Stimulated activated CD8-positive, alpha-beta memory T cell treated with anti-CD3 and anti-CD28 coated beads, Interleukin-2, amount 100 ng/mL, for 48 hours (primary cell): ENCODE results near the gene VARS1.
"Not testable (repeated sequence)": the region's sequence is repeated elsewhere in the genome, so short reads cannot be mapped to it uniquely, and the experiment has no call there.

Source experiments
- DNase-seq, 2 donors: peaks; one replicate each; pipeline ENCODE4 v3.0.0-alpha.2; 2020; ENCODE audit warnings: low read depth in 2 of 2

Gene VARS1

GRCh38 chr6:31822036-31822821, 26.7 kb upstream of the VARS1 start:
- peak; percentile 43 to 45 for DNase-seq

GRCh38 chr6:31821301-31822035, 25.9 kb upstream of the VARS1 start:
- peak; percentile 65 to 71 for DNase-seq

GRCh38 chr6:31820399-31820798, 24.8 kb upstream of the VARS1 start:
- not testable (repeated sequence) for DNase-seq

GRCh38 chr6:31819871-31820299, 24.3 kb upstream of the VARS1 start:
- no peak for DNase-seq

- not testable (repeated sequence) for DNase-seq
Observed at GRCh38 chr6:31817929-31818511, 22.5 kb upstream of the VARS1 start.

GRCh38 chr6:31817133-31817928, 21.8 kb upstream of the VARS1 start:
- not testable (repeated sequence) for DNase-seq

GRCh38 chr6:31815025-31815838, 19.7 kb upstream of the VARS1 start, which contains the start of the genes HSPA1A and HSPA1L:
Gene HSPA1A, plus strand, starts transcription at chr6:31815543. Its CDS starts 214 bp downstream, at chr6:31815757.
Gene HSPA1L, minus strand, starts transcription at chr6:31815283. Its CDS starts 3,311 bp downstream, at chr6:31811972.
- peak in 1 of 2 donors; percentile 62 for DNase-seq

GRCh38 chr6:31814677-31815024, 19.1 kb upstream of the VARS1 start:
- DNase-seq = peak; percentile 60 to 62

- DNase-seq = no peak
Observed at GRCh38 chr6:31813465-31813849, 17.9 kb upstream of the VARS1 start.

- no peak for DNase-seq
Observed at GRCh38 chr6:31811645-31812044, 16.1 kb upstream of the VARS1 start.

GRCh38 chr6:31808599-31808998, 13.0 kb upstream of the VARS1 start:
- DNase-seq = not testable (repeated sequence)

GRCh38 chr6:31806470-31807272, 11.1 kb upstream of the VARS1 start, which contains the start of gene LSM2:
Gene LSM2, minus strand, starts transcription at chr6:31806966. Its CDS starts 209 bp downstream, at chr6:31806757.
- peak; percentile 96 to 98 for DNase-seq

- no peak for DNase-seq
Observed at GRCh38 chr6:31805939-31806469, 10.5 kb upstream of the VARS1 start.

GRCh38 chr6:31801031-31801927, 5.7 kb upstream of the VARS1 start:
- not testable (repeated sequence) for DNase-seq

GRCh38 chr6:31799781-31800180, 4.2 kb upstream of the VARS1 start:
- DNase-seq = no peak

GRCh38 chr6:31797588-31797987, 2.0 kb upstream of the VARS1 start:
- DNase-seq = no peak

GRCh38 chr6:31796993-31797385, 1.4 kb upstream of the VARS1 start:
- DNase-seq = no peak

GRCh38 chr6:31794866-31795615, 511 bp downstream of the VARS1 start:
- no peak for DNase-seq
